ENCODE measurements around the gene ROBO1.

The ROBO1 gene

DNA sequence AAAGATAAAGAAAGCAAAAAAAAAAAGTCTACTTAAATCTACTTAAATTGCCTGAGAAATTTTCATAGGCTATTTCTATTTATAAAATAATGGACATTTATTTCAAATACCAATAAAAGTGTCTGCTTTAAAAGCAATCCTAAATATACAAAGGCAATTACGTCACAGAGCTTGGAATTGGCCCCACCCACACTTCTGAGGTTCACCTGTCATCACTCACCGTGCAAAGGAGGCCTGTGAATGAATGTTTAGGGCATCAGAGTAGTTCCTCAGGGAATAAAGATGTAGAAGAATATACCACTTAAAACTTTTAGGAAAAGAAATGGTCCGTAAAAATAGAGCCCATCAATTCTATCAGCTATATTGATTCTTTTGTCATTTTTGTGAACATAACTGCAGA is 621.8 kb downstream of the ROBO1 start:
- no peak for DNase-seq

DNA sequence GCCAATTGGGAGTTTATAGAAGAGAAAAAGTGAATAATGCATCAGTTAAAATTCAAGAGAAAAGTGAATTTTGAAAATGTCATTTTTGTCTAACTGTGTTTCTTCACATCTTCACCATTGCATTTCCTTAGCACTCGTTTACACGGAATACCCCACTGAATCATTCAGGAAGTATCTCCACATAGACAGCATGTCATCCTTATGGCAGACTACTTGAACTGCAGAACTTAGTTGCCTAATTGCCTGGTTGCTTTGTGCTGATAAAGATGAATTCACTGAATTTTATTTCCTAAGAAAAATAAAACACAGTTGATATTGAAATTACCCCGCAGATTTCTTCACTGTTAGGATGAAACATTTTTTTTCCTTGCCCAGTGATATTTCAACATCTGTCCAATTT is 627.1 kb downstream of the ROBO1 start:
- no peak for DNase-seq

DNA sequence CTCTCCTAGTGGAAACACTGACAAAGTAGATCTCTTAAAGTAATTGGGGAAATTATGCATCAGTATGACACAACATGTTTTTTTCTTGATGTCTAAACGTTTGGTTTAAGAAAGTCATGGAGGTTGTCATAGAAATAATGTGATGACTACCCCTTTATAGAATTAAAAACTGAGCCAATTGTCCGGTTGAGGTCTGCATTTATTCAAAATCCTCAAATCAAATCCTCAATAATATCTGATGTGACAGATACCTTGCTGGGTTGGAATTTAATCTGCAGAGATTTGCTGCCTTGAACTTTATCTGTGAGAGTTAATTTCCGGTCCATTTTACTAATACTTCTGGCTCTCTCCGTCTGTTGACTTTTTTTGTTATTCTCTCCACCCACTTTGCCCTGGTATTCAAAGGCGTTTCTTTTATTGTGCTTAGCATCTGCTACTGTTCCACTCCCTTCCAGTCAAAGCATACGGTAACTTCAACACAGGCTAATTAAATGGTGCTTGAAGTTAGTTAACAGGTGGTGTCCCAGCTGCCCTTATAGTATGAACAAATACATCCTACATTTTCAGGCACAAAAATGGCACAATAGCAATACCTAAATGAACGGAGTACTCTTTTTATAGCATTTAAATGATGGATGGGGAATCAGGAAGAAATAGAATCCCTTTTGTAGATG is 628.3 kb downstream of the ROBO1 start:
- DNase-seq: no peak

DNA sequence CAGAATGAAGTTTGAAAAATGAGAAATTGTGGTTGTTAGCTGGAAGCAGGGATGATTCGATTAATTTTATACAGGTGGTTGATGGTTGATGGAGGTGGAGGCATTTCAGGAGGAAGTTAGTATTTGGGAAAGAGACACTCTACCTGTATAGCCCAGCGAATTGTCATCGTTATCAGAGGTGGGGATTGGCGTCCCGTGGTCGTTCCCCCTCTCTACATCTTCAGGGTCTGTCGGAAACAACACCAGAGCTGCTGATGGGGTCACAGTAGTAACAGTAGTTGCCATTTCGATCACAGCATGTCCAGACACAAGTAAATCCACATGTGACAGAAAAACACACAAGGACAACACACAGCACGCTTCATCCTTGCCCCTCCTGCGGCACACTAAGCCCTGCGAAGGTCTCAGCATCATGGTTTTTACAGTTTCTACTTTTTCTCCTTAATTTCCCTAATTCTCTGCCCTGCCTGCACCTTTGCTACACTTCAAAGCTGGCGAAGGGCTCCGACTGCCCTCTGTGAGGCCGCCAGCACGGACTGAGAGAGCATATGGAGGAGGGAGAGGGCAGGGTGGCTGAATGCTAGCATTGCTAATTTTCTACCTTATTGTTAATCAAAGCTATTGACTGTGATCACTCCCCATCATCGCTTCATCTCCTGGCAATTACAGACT is 642.3 kb downstream of the ROBO1 start:
- no peak for DNase-seq

DNA sequence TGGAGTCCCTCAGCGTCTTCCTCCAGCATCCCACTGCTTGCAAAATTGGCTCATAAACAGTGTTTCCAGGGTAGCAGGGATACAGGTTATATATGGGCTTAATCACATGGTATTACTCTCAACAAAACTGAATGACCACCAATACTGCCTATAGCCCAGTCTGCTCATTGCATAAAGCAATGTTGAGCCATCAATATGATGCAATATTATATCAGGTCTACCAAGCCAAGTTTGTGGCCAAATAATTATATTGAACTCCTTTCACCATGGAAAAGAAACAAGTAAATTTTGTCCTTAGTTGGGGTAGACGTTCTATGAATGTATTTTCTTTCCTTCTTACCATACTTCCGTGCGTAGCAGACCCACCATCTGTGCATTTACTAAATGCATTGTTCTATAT is 652.3 kb downstream of the ROBO1 start:
- DNase-seq: no peak

GRCh38 chr3:79113876-79114275 is 653.9 kb downstream of the ROBO1 start:
- DNase-seq: no peak

- DNase-seq: no peak
Measured at GRCh38 chr3:79111375-79112052, 656.3 kb downstream of the ROBO1 start.

DNA sequence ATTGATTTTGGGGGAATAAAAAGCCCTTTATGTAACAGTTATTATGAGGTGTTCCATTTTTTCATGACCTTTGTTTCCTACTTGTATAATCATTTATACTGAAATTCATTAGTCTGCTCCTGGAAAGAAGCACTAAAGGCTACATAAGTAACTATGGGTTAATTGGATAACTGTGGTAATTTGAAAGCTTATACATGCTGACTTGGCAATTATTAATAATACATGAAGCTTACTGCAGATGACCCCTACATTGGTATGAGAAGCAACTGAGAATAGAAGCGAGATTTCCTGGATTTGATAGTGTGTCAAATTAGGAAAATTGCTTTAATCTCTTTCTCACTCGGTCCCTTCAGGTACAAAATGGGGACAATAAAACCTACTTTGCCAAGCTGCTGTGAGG is 658.0 kb downstream of the ROBO1 start:
- no peak for DNase-seq

DNA sequence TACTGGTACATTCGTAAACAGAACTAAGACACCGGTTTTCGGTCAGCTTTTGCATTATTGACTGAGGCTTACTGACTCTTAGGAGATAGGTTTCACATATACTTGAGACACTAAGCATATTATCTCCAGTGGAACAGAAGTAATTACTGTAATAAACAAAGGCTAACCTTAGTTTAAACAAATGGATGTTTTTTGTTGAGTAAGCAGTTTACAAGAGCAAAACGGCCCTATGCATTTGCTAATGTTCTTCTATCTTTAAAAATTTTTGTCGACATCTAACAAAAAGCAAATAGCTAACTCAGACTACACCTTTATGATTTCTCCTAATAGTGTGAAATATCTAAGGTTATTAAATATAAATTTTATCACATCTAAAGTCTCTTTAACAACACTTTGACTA is 664.5 kb downstream of the ROBO1 start:
- no peak for DNase-seq

GRCh38 chr3:79097964-79098660 is 669.7 kb downstream of the ROBO1 start:
- DNase-seq: no peak

- no peak for DNase-seq
Measured at GRCh38 chr3:79094654-79095053, 673.1 kb downstream of the ROBO1 start.

- peak; percentile 77 for DNase-seq
Measured at GRCh38 chr3:79086514-79086913, 681.3 kb downstream of the ROBO1 start.

- DNase-seq: no peak
Measured at GRCh38 chr3:79085171-79085570, 682.6 kb downstream of the ROBO1 start.

DNA sequence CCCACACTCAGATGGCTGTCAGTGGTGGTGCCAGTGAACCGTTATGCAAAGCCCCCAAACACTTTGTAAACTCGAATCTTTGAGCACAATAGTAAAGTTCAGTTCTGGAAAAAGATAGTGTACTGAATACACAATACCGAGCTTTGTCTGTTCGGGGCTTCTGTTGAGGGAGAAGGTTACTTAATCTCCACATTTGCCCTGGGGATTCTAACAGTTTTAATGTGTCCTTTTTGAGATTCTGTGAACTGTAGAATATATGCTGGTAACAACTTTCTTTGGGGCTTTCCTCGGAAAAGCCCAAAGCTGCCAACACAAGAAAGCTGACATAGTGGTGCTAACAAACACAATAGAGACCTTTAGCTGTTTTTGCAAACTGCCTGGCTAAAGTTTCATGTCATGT is 686.5 kb downstream of the ROBO1 start:
- DNase-seq: no peak

DNA sequence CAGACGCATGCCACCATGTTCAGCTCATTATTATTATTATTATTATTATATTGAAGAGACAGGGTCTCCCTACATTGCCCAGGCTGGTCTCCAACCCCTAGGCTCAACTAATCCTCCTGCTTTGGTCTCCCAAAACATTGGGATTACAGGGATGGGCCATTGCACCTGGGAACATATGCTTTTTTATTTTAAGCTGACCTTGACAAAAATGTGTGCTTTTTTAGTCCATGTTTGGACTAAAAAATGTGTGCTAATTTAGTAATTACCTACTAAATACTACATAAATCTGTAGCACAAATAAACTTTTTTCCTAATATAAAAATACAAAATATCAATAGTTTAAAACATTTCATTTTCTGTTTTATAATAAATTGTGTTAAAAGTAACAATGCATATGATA is 693.2 kb downstream of the ROBO1 start:
- DNase-seq: no peak

DNA sequence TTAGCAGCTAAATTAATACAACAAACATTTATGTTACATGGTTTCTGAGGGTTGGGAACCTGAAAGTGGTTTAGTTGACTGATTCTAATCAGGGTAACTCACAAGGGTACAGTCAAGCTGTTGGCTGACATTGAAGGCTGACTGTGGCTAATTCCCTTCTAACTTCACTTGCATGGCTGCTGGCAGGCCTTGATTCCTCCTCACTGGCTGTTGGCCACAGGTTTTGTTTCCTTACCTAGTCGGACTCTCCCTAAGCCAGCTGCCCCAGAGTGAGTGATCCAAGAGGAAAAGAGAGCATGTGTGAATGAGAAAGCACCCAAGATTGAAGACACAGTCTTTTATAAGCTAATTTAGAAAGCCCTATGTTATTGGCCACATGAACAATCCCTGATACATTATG is 700.1 kb downstream of the ROBO1 start:
- no peak for DNase-seq

DNA sequence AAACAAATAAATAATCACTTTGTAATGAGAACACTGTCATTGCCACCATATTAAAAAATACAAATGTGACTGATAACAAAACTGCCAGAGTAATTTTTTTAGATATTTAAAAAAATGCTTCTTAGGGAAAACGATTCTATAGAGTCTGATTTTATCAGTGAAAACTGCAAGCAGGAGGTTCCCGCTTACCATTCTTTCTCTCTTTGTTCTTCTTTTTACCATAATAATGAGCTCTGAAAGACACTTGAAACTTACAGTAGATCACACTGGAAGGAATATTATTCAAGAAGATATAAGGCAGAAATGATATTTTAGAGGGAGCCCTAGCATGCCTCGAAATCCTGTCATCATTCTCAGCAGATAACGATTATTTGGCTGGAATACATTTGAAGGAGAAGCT is 701.3 kb downstream of the ROBO1 start:
- no peak for DNase-seq

DNA sequence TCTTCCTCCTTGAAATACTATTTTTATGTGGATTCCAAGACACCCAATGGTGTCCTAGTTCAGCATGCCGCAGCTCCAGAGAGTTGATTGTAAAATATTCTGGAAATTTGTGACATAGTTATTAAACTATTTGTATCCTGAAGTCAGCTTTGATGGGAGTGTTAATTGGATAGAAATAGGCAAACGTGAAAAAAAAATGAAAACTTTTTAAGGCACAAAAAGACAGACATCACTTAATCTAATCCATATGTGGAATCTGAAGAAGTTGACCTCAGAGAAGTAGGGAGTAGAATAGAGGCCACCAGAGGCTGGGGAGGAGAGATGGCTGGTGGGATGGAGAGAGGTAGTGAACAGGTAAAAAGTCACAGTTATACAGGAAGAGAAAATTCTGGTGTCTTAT is 704.2 kb downstream of the ROBO1 start:
- DNase-seq: no peak

DNA sequence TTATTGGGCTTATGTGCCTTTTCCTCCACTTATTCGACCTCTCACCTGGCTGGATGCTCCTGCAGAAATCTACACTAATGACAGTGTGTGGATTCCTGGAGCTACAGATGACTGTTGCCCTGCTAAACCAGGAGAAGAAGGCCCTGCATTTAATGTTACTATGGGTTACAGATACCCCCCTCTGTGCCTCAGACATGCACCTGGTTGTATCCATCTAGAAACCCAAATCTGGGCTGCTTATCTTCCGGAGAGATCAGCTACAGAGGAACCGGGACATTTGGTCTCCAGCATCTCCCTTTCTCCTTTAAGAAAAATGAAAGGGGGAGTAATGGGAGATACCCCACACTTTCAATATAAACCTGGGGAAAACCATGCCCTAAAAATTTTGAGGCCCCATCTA is 710.0 kb downstream of the ROBO1 start:
- no peak for DNase-seq

- DNase-seq: peak; percentile 67
Measured at GRCh38 chr3:79056498-79056897, 711.3 kb downstream of the ROBO1 start.

DNA sequence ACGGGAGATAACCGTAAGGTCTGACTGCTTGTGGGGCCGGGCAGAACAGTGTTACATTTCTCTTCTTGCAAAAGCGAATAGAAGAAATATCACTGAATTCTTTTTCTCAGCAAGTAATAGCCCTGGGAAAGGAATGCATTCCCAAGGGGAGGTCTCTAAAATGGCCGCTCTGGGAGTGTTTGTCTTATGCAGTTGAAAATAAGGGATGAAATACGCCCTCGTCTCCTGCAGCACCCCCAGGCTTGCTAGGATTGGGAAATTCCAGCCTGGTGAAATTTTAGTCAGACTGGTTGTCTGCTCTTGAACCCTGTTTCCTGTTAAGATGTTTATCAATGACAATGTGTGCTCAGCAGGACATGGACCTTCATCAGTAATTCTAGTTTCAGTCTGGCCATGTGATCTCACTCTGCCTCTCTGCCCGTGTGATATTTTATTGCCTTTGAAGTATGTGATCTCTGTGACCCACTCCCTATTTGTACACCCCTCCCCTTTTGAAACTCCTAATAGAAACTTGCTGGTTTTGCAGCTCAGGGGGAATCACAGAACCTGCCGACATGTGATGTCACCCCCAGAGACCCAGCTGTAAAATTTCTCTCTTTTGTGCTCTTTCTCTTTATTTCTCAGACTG is 715.6 kb downstream of the ROBO1 start:
- DNase-seq: no peak

DNA sequence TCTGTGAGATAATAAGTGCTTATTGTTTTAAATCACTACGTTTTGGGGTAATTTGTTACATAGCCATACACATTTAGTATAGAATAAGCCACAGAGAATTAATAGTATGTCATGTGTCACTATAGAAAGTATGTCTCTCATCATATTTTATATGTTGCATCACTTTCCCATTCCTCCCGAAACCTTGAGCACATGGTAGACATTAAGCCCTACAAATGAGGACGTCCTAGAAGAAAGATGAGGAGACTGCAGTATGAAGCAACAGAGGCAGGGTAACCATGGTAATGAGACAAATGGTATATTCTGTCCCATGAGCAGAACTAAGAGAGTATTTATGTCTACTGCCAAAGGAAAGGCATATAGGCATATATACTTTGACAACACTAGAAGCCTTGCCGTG is 720.2 kb downstream of the ROBO1 start:
- no peak for DNase-seq

DNA sequence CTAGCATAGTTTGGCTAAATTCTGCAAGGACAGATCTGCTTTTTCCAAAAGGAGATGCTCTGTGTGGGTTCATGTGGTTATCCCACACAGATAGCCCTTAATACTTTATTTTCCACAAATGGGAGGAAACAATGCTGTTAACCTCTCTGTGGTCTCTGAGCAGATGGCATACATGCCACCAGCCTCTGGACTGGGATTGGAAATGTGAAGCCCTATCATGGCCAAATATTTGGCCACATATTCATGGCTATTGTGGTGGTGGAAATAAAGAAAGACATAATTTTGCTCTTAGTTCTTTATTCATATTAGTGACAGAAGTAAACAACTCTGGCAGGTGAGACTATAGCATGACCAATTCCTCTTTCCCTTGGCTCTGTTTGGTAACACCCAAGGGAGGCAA is 726.2 kb downstream of the ROBO1 start:
- no peak for DNase-seq

All from islet precursor cell (in vitro differentiated cells).